Astrocyte of the spinal cord (primary cell): Measurements from ENCODE around the gene USH2A.
A peak's percentile ranks its signal among the peaks of the same experiment; 100 is the strongest.

Experiments used
- DNase-seq: peaks from one replicate; pipeline ENCODE4 v3.0.0; 2011; ENCODE audit warnings: low read depth, low spot score
- H3K4me3 ChIP-seq: 2 replicates; pipeline ENCODE4 v1.5.1; 2011; ENCODE audit warnings: low read depth, mild to moderate bottlenecking, low read length, moderate library complexity
- in situ Hi-C: cut with HindIII; loops from 2 replicates; pipeline ENCODE4 v1.10.0; 2017; ENCODE audit warnings: low sequenced_read_pairs
- TF ChIP-seq, protein P1 (sequence below): IDR thresholded peaks from 2 replicates; pipeline ENCODE4 v1.5.1; 2012; ENCODE audit warnings: low read depth, mild to moderate bottlenecking, low read length, inconsistent platforms

Gene USH2A

DNA sequence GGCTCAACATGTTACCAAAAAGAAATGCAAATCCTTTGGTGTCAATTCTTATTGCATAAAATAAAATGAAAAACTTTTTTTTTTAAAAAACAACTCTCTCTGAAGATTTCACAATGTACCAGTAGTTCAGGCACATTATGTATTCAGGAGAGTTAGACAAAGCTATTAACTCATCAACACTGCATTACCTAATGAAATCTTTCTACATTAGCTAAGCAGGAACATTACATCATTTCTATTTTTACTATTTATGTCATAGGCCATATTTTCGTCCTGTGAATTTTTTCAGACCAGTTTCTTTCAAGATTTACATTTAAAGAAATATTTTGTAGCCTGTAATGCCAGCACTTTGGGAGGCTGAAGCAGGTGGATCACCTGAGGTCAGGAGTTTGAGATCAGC, 366.2 kb downstream of the USH2A start:
- in situ Hi-C loops: no loop called here
- TF ChIP-seq, protein P1, sequence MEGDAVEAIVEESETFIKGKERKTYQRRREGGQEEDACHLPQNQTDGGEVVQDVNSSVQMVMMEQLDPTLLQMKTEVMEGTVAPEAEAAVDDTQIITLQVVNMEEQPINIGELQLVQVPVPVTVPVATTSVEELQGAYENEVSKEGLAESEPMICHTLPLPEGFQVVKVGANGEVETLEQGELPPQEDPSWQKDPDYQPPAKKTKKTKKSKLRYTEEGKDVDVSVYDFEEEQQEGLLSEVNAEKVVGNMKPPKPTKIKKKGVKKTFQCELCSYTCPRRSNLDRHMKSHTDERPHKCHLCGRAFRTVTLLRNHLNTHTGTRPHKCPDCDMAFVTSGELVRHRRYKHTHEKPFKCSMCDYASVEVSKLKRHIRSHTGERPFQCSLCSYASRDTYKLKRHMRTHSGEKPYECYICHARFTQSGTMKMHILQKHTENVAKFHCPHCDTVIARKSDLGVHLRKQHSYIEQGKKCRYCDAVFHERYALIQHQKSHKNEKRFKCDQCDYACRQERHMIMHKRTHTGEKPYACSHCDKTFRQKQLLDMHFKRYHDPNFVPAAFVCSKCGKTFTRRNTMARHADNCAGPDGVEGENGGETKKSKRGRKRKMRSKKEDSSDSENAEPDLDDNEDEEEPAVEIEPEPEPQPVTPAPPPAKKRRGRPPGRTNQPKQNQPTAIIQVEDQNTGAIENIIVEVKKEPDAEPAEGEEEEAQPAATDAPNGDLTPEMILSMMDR: no peak
- DNase-seq: no peak
- H3K4me3 ChIP-seq: no peak overlapping the region

DNA sequence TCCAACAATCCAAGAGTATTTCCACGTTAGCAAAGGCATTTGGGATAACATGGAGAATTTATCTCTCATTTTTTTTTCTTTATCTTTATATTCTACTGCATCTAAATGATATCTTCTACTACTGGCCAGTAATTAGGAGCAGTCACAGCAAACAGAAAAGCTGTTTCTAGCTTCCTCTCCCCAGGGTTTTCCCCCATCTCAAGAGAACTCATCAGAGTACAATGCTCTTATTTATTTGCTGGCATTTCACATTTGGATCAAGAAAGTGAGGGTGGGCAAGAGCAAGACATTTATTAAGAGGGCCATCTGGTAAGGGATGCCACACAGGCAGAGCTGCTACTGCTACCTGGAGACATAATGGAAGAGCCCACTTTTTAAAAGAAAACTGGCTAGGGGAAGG, 368.2 kb downstream of the USH2A start:
- TF ChIP-seq, protein P1: no peak
- DNase-seq: no peak
- in situ Hi-C loops: no loop called here
- H3K4me3 ChIP-seq: no peak overlapping the region

DNA sequence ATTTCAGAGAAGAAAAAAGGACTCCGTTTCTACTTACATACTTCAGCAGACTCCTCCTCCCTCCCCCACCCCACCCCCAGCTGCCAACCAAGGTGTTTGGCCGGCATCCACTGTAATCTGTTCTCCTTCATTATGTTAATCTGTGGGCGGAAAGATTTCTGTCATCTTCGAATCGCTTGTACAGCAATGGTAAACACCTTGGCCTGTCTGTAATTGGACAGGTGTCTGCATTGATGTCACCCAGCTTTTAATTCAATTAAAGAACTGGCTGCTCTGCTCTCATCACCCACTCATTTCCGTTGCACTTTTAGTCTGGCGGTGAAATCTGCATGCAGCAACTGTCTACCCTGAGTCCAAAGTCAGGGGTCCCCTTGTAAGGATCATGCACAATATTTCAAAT, 368.6 kb downstream of the USH2A start:
- in situ Hi-C loops: no loop called here
- H3K4me3 ChIP-seq: no peak overlapping the region
- TF ChIP-seq, protein P1: no peak
- DNase-seq: no peak

DNA sequence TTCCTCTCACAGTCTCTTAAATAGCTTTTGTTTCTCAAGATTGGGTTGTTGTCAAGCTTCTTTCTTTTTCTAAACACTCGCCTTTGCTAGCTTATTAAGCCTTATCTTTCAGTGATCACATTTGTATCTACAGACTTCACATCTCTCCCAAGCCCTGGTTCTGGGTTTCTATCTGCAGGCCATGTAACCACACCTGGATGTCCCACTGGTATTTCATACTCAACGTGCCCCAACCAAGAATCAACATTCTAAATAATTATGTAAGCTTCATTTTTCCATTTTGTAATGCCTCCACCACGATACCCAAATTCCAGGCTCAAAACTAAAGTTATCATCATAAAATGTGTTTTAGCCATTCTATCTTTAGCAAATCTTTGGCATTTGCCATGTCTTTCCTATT, 372.2 kb downstream of the USH2A start:
- no peak for DNase-seq
- TF ChIP-seq, protein P1: no peak
- in situ Hi-C loops: no loop called here
- H3K4me3 ChIP-seq: no peak overlapping the region

DNA sequence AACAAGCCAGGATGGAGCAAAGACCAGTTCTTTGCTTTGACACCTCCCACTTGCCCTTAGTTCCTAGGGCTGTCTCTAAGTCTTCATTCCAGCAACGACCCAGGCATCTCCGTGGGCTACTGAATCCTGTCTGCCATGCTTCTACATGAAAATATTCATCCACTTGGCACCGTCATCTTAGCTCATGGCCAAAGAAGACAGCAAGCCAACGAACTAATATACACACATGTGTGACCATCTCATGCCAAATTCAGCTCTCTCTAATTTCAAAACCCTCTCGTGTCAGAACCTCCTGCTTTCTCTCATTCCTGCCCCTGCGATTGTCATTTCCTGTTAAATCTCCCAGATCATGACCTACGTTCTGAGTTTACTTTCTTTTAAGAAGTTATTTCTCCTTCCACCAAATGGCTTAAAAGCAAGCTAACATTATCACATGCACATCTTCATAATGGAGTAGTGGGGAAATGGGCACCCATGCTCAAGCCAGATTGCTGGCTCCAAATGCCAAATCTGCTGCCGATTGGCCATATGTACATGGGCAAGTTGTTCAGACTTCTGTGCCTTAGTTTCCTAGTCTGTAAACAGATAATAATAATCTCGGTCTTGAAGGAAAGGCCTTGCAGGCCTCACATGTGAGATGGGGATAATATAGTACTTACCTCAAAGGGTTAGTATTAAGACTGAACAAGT, 373.4 kb downstream of the USH2A start:
- in situ Hi-C loops: no loop called here

DNA sequence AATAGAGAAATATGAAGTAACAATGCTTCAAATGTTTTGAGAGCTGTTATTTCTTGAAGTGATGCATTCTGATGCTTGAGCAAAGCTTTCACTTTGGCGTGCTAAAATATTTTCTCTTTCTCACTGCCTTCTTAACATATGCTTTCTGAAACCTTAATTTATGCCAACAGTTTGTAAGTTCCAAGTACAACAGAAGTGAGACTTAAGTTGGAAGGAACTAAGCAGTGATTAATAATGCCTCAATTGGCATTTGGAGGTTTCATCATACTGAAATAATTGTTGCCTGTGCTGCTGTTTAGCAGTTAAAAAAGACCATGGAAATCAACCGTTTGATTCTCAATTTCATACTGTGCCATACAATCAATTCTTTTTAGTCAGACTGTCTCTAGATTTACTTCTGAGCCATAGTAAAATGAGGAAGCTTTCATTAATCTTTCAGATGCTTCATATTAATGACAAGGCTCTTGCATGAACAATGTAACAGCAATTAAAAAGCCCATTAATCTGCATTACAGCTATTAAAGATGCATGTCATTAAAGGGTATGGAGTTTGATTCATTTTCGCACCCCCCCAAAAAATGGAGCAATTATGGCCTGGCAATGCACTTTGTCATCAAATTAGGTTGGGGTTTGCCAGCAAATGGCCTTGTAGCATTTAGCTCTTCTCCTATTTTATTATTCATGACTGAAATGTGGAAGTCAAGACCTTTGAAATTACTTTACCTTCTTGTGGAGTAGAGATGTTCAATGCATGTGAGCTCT, 375.3 kb downstream of the USH2A start:
- TF ChIP-seq, protein P1: no peak
- in situ Hi-C loops: no loop called here
- H3K4me3 ChIP-seq: no peak overlapping the region
- peak; percentile 8 for DNase-seq

More for the DNA sequence above, 373.4 kb downstream of the USH2A start:
- H3K4me3 ChIP-seq: no peak overlapping the region
- TF ChIP-seq, protein P1: no peak
- no peak for DNase-seq
